ENCODE data around the gene GULP1.

GULP1 gene

GRCh38 chr2:188305271-188305670 is 13.6 kb downstream of the GULP1 start:
- Mint-ChIP-seq H3K9me3 (no peaks in the 10 kb centered on the region), H3K27ac (no peak overlapping the region), H3K4me3 (no peak overlapping the region), H3K27me3 (no peaks in the 10 kb centered on the region), H3K36me3 (no peaks in the 10 kb centered on the region), H3K4me1 (no peaks in the 10 kb centered on the region)
- CTCF ChIA-PET: no interaction called here
- DNase-seq: no peak

DNA sequence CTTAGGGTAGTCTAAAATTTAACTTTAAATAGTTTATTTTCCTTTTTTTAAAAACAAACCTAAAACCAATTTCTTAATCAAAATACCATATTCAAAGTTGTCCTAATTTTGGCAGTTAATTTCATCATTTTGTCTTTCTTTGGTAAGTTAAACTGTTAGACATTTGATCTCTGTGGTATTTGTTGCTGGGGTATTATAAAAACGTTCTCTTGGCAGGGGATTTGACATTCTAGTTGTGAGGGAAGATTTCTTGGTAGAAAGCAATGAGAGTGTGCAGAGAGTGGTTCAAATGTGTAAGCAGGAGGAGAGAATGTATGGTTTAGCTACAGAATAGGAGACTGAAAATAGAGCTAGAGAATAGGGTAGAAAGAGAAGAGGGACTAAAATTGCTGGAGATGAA is 14.6 kb downstream of the GULP1 start:
- H3K36me3 Mint-ChIP-seq: no peaks in the 10 kb centered on the region
- no peaks in the 10 kb centered on the region for H3K27me3 Mint-ChIP-seq
- H3K9me3 Mint-ChIP-seq: no peaks in the 10 kb centered on the region
- H3K27ac Mint-ChIP-seq: no peak overlapping the region
- CTCF ChIA-PET: no interaction called here
- no peaks in the 10 kb centered on the region for H3K4me1 Mint-ChIP-seq
- DNase-seq: no peak
- no peak overlapping the region for H3K4me3 Mint-ChIP-seq

DNA sequence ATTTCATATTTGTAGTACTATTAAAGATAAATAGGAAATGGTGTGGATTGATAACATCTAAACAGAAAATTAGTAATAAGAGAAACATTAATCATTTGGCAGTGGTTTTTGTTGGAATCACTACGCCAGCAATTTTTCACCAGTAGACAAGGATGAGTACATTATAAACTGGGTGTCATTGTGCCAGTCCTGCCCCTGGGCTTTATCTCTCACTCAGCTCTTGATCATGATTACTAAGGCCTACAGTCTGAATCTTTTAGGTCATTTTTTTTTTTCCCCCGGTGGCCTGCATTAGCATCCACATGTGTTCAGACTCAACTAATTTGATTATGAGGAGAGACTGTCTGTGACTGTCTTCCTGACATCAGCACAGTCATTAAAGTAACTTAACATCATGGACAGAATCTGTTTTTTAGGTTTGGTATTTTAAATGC is 16.2 kb downstream of the GULP1 start:
- H3K4me1 Mint-ChIP-seq: no peaks in the 10 kb centered on the region
- no peak overlapping the region for H3K4me3 Mint-ChIP-seq
- no peaks in the 10 kb centered on the region for H3K27me3 Mint-ChIP-seq
- H3K27ac Mint-ChIP-seq: no peak overlapping the region
- no peaks in the 10 kb centered on the region for H3K9me3 Mint-ChIP-seq
- H3K36me3 Mint-ChIP-seq: no peaks in the 10 kb centered on the region
- no peak for DNase-seq
- CTCF ChIA-PET: no interaction called here

- CTCF ChIA-PET: no interaction called here
- Mint-ChIP-seq H3K27me3 (no peaks in the 10 kb centered on the region), H3K4me1 (no peaks in the 10 kb centered on the region), H3K9me3 (no peaks in the 10 kb centered on the region), H3K4me3 (no peak overlapping the region), H3K27ac (no peak overlapping the region), H3K36me3 (no peaks in the 10 kb centered on the region)
- DNase-seq: no peak
Measured at GRCh38 chr2:188308483-188308882, 16.8 kb downstream of the GULP1 start.

DNA sequence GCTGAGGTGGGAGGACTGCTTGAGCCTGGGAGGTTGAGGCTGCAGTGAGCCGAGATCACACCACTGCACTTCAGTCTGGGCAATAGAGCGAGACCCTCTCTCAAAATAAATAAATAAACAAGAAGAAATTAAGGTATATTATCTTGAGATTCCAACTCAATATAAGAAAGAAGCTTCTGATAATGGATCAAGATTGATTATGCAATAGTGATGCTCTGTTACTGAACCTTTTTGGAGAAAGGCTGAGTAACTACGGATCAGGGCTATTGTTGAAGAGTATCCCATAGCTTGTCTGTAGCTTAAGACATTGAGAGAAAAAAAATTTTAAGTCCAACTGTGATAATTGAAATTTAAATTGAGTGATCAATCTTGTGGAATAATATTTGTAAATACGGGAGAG is 17.7 kb downstream of the GULP1 start:
- Mint-ChIP-seq H3K27ac (no peak overlapping the region), H3K27me3 (no peaks in the 10 kb centered on the region), H3K9me3 (no peaks in the 10 kb centered on the region), H3K4me3 (no peak overlapping the region), H3K36me3 (no peaks in the 10 kb centered on the region), H3K4me1 (no peaks in the 10 kb centered on the region)
- DNase-seq: no peak
- CTCF ChIA-PET: no interaction called here

DNA sequence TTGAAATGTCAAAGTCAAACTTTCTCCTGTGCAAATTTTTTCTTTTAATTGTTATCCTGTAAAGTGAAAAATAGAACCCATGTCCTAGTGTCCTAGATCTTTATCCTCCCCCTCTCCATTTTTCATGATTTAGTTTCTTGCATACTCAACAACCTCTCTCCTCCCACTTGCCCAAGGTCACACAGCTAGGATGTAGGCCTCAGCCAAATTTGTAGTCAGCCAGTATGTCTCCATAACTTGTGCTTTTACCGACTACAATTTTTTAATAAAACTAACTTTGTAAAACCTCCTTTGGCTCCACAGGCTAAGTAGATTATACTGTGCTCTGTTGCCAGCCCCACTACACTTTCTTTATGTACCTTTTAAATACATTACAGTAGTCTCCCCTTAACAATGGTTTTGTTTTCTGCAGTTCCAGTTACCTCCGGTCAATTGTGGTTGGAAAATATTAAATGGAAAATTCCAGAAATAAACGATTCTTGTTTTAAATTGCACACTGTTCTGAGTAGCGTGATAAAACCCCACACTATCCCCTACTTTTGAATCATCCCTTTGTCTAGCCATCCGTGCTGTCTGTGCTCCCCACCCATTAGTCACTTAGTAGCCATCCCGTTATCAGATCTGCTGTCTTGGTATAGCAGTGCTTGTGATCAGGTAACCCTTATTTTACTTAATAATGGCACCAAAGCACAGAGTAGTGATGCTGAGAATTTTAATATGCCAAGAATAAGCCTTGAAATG is 22.8 kb downstream of the GULP1 start:
- H3K9me3 Mint-ChIP-seq: no peaks in the 10 kb centered on the region
- H3K4me1 Mint-ChIP-seq: no peaks in the 10 kb centered on the region
- H3K4me3 Mint-ChIP-seq: no peak overlapping the region
- H3K36me3 Mint-ChIP-seq: no peaks in the 10 kb centered on the region
- no peaks in the 10 kb centered on the region for H3K27me3 Mint-ChIP-seq
- DNase-seq: no peak
- no peak overlapping the region for H3K27ac Mint-ChIP-seq
- CTCF ChIA-PET: no interaction called here

DNA sequence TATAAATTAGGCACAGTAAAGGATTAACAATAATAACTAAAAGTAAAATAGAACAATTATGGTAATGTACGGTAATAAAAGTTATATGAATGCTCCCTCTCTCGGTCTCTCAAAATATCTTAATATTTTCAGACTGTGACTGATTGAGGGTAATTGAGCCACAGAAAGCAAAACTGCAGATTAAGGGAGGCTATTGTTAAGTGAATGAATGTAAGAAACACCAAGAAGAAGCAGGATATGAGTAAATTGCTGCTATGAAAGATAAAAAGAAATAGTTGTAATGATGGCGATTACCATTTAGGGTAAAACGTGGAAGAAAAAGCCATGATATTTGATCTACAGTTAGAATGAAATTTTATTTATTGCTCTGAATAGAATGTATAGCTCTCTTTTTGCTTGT is 24.1 kb downstream of the GULP1 start:
- H3K9me3 Mint-ChIP-seq: no peaks in the 10 kb centered on the region
- H3K4me3 Mint-ChIP-seq: no peak overlapping the region
- CTCF ChIA-PET: no interaction called here
- DNase-seq: no peak
- H3K36me3 Mint-ChIP-seq: no peaks in the 10 kb centered on the region
- no peak overlapping the region for H3K27ac Mint-ChIP-seq
- H3K4me1 Mint-ChIP-seq: no peaks in the 10 kb centered on the region
- no peaks in the 10 kb centered on the region for H3K27me3 Mint-ChIP-seq

DNA sequence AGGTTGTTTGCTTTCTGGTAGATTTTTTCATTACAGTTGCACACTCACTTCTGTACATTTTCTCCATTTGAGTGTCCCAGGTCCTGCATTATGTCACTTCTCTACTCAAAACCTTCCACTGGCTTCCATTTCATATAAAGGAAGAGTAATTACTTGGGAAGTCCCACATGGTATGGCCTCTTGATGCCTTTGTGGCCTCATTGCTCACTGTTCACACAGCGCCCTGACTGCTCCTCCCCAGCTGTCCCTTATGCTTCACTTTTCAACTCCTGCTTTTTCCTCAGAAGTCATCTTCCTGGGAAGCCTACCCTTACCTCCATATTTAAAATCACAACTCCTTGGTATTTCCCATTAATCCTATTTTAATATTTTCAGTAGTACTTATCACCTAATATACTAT is 24.7 kb downstream of the GULP1 start:
- CTCF ChIA-PET: no interaction called here
- no peak overlapping the region for H3K27ac Mint-ChIP-seq
- no peak for DNase-seq
- no peaks in the 10 kb centered on the region for H3K9me3 Mint-ChIP-seq
- no peak overlapping the region for H3K4me3 Mint-ChIP-seq
- no peaks in the 10 kb centered on the region for H3K36me3 Mint-ChIP-seq
- H3K27me3 Mint-ChIP-seq: no peaks in the 10 kb centered on the region
- no peaks in the 10 kb centered on the region for H3K4me1 Mint-ChIP-seq

GRCh38 chr2:188316791-188317423 is 25.2 kb downstream of the GULP1 start:
- Mint-ChIP-seq H3K27ac (no peak overlapping the region), H3K36me3 (no peaks in the 10 kb centered on the region), H3K4me1 (no peaks in the 10 kb centered on the region), H3K4me3 (no peak overlapping the region), H3K9me3 (no peaks in the 10 kb centered on the region), H3K27me3 (no peaks in the 10 kb centered on the region)
- CTCF ChIA-PET: no interaction called here
- no peak for DNase-seq

DNA sequence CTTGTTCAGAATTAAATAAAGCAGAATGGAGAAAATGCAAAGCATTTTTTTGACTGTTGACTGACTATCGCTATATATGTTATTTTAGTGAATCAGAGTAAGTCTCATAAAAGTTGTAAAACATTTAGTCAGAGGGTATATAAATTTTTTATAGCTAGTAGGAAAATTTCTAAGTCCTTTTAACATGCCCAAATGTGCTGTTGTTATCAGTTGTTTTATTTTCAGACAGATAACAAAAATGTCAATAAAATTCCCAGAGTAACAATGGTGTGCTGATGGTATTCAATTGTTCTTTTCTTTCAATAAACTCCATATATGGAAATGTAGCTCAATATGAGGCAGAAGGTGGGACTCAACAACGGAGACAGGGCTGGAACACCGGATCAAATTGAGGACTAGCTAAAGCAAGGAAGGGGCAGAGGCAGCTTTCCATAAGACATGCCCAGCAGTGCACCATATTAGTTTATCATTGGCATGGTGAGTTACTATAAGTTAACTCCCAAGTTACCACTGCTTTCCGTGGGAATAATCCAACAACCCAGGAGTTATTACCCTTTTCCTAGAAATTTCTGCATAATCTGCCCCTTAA is 26.6 kb downstream of the GULP1 start:
- CTCF ChIA-PET: no interaction called here
- no peak for DNase-seq
- H3K27me3 Mint-ChIP-seq: no peaks in the 10 kb centered on the region
- H3K4me3 Mint-ChIP-seq: no peak overlapping the region
- H3K4me1 Mint-ChIP-seq: no peaks in the 10 kb centered on the region
- H3K27ac Mint-ChIP-seq: no peak overlapping the region
- no peaks in the 10 kb centered on the region for H3K9me3 Mint-ChIP-seq
- no peaks in the 10 kb centered on the region for H3K36me3 Mint-ChIP-seq

- DNase-seq: no peak
- H3K4me1 Mint-ChIP-seq: no peaks in the 10 kb centered on the region
- no peaks in the 10 kb centered on the region for H3K9me3 Mint-ChIP-seq
- H3K36me3 Mint-ChIP-seq: no peaks in the 10 kb centered on the region
- H3K27ac Mint-ChIP-seq: no peak overlapping the region
- CTCF ChIA-PET: no interaction called here
- H3K4me3 Mint-ChIP-seq: no peak overlapping the region
- H3K27me3 Mint-ChIP-seq: no peaks in the 10 kb centered on the region
Measured at GRCh38 chr2:188319838-188320237, 28.2 kb downstream of the GULP1 start.

DNA sequence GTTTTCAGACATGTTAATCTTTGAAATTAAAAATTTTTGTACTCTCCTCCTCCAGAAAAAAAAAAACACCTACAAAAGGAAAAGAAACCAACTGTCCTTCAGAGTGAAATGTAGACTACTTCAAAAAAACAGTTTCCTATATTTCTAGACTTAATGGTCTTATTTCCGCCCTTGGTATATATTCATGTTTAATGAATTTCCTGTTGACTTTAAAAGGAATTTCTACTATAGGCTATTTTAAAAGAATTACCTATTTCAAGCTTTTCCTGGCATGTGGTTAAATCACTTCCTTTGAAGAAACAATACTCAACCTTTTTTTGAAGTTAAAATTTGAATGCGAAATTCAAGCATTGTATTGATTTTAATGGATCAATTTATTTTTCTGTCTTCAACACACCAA is 29.2 kb downstream of the GULP1 start:
- Mint-ChIP-seq H3K36me3 (no peaks in the 10 kb centered on the region), H3K4me1 (no peaks in the 10 kb centered on the region), H3K4me3 (no peak overlapping the region), H3K27me3 (no peaks in the 10 kb centered on the region), H3K27ac (no peak overlapping the region), H3K9me3 (no peaks in the 10 kb centered on the region)
- CTCF ChIA-PET: no interaction called here
- DNase-seq: no peak

- Mint-ChIP-seq H3K4me3 (no peak overlapping the region), H3K4me1 (no peaks in the 10 kb centered on the region), H3K36me3 (no peaks in the 10 kb centered on the region), H3K27me3 (no peaks in the 10 kb centered on the region), H3K9me3 (no peaks in the 10 kb centered on the region), H3K27ac (no peak overlapping the region)
- CTCF ChIA-PET: no interaction called here
- DNase-seq: no peak
Measured at GRCh38 chr2:188322569-188323551, 31.2 kb downstream of the GULP1 start.

- Mint-ChIP-seq H3K4me1 (no peaks in the 10 kb centered on the region), H3K9me3 (no peaks in the 10 kb centered on the region), H3K36me3 (no peaks in the 10 kb centered on the region), H3K27ac (no peak overlapping the region), H3K4me3 (no peak overlapping the region), H3K27me3 (no peaks in the 10 kb centered on the region)
- CTCF ChIA-PET: no interaction called here
- no peak for DNase-seq
Measured at GRCh38 chr2:188324067-188324466, 32.4 kb downstream of the GULP1 start.
